Astrocyte (in vitro differentiated cells and primary cell): ENCODE data around the gene SCNN1B.

ENCODE experiments used
- CTCF ChIP-seq: IDR thresholded peaks from 2 replicates; pipeline ENCODE4 v1.5.1; 2011; ENCODE audit warnings: low read depth, mild to moderate bottlenecking, inconsistent platforms, low read length, moderate library complexity; ENCODE audit not compliant: insufficient read depth
- EZH2 ChIP-seq: IDR thresholded peaks from 2 replicates; pipeline ENCODE4 v1.6.1; 2012; ENCODE audit warnings: mild to moderate bottlenecking, low read length, inconsistent platforms; ENCODE audit not compliant: insufficient read depth

DNA sequence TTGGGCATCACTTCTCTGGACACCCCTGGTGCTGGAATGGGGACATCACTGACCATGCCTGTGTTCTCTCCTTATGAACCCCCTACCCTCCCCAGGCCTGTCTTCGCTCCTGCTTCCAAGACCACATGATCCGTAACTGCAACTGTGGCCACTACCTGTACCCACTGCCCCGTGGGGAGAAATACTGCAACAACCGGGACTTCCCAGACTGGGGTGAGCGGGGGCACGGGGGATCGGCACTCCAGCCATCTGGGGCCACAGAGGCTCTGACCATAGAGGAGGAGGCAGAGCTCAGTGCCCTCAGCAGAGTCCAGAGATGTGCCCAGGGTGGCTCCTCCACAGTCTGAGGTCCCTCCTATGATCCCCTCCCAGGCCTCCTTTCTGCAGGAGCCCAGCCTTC is 73.5 kb downstream of the SCNN1B start:
- no peak for TF ChIP-seq CTCF
- no peak for TF ChIP-seq EZH2
